Aorta (tissue), 5 donors: ENCODE results near the gene OR51V1. TPM values are rescaled to one million over a fixed set of nuclear protein-coding genes. Genes with fewer than 3 reads are reported as not detected.
"Not testable (repeated sequence)": the region's sequence is repeated elsewhere in the genome, so short reads cannot be mapped to it uniquely, and the experiment has no call there.

Experiments
- ATAC-seq: fragments of 200-7000 bp; cut with Tn5 transposase; one replicate; pipeline ENCODE4 v1.9.1; 2022; ENCODE audit warnings: moderate library complexity; ENCODE audit not compliant: low FRiP score
- DNase-seq, 2 donors: peaks; one replicate each; pipeline ENCODE4 v3.0.0-alpha.2; 2020
- H3K27ac ChIP-seq, 2 donors: one replicate each; pipeline ENCODE4 v1.5.1; 2013; ENCODE audit warnings: low read length in 2 of 2, mild to moderate bottlenecking in 2 of 2, moderate library complexity in 2 of 2, control low read depth in 1 of 2, inconsistent platforms in 1 of 2, low read depth in 1 of 2
- H3K27me3 ChIP-seq, 2 donors: one replicate each; pipeline ENCODE4 v1.6.1; 2013; ENCODE audit warnings: control low read depth in 1 of 2, low read length in 1 of 2, mild to moderate bottlenecking in 1 of 2, moderate library complexity in 1 of 2; ENCODE audit not compliant: insufficient read depth in 2 of 2, control insufficient read depth in 1 of 2
- H3K36me3 ChIP-seq, 2 donors: one replicate each; pipeline ENCODE4 v1.6.1; 2013; ENCODE audit warnings: control low read depth in 1 of 2, low read length in 1 of 2, mild to moderate bottlenecking in 1 of 2; ENCODE audit not compliant: insufficient read depth in 2 of 2, control insufficient read depth in 1 of 2
- H3K4me1 ChIP-seq, 2 donors: one replicate each; pipeline ENCODE4 v1.6.1; 2013; ENCODE audit warnings: low read length in 2 of 2, control low read depth in 1 of 2, mild to moderate bottlenecking in 1 of 2, moderate library complexity in 1 of 2; ENCODE audit not compliant: insufficient read depth in 2 of 2, control insufficient read depth in 1 of 2
- H3K4me3 ChIP-seq, 2 donors: one replicate each; pipeline ENCODE4 v1.5.1; 2013; ENCODE audit warnings: low read length in 2 of 2, control low read depth in 1 of 2, mild to moderate bottlenecking in 1 of 2
- H3K9me3 ChIP-seq: one replicate; pipeline ENCODE4 v1.6.1; 2013; ENCODE audit warnings: mild to moderate bottlenecking, low read length; ENCODE audit not compliant: control insufficient read depth
- WGBS, 2 donors: extraction: QIAGEN DNeasy Blood & Tissue Kit; methylation state at CpG; one replicate each; pipeline ENCODE4 v1.1.7; 2013; 5-methylcytosine and 5-hydroxymethylcytosine counted together
- intact Hi-C, 2 donors: fragments of 100-400 bp; cut with DNase I; formaldehyde crosslinking; loops; one replicate each; pipeline versions ENCODE4 v1.14.2 to v1.15.0; 2022
- long read RNA-seq, 2 donors: library from polyadenylated mRNA; unstranded; transcript quantifications; one replicate each; pipeline ENCODE4 v2.0.0, GENCODE V29; 2020 to 2021
- polyA plus RNA-seq, 2 donors: library from polyadenylated mRNA; stranded (reverse); fragments of 200-250 nt; gene quantifications; one replicate each; pipeline ENCODE4 v1.2.3, GENCODE V29; 2013
- total RNA-seq, 2 donors: library from RNA; stranded (reverse); fragmentation: NEBNext Ultra II Directional; extraction: Animal tissue kit (Norgen Biotek cat#: 25700); gene quantifications; one replicate each; pipeline ENCODE4 v1.2.1, GENCODE V29; 2021
- donor health status: healthy with polysubstance abuse.
- donor health status: Bipolar disorder and iron deficiency.
- donor health status: DM: no; HTN: no; CAD: no.
- donor health status: DM: no; HTN: no; CAD: no.
- donor health status: DM: yes; HTN: yes; CAD: no.

OR51V1 gene
- not detected for total RNA-seq
- polyA plus RNA-seq, result not detected
- long read RNA-seq, donor 1, result 0 reads
- long read RNA-seq, donor 2, result 0 reads

GRCh38 chr11:5200582-5200981 is at the start of gene OR51V1:
OR51V1 (minus strand) TSS chr11:5200682; CDS start chr11:5200682, 0 bp downstream.
- WGBS, 2 donors, result 55 to 61% methylated on average over 1 of the region's 1 CpG
- H3K4me1 ChIP-seq, result no peaks in the 10 kb centered on the region
- intact Hi-C loops, result no loop called here
- H3K36me3 ChIP-seq, result no peaks in the 10 kb centered on the region
- H3K9me3 ChIP-seq, result no peaks in the 10 kb centered on the region
- H3K4me3 ChIP-seq, result no peak within 1 kb of the TSS
- no peak for DNase-seq
- ATAC-seq, result no peak
- H3K27me3 ChIP-seq, result no peaks in the 10 kb centered on the region
- H3K27ac ChIP-seq, result no peak within 1 kb of the TSS

GRCh38 chr11:5249807-5250396 is 49.4 kb upstream of the OR51V1 start, which contains the start of gene HBG1:
HBG1 (minus strand) TSS chr11:5249857; CDS start chr11:5249804, 53 bp downstream.
- H3K36me3 ChIP-seq, intact Hi-C loops: not testable (repeated sequence)

DNA sequence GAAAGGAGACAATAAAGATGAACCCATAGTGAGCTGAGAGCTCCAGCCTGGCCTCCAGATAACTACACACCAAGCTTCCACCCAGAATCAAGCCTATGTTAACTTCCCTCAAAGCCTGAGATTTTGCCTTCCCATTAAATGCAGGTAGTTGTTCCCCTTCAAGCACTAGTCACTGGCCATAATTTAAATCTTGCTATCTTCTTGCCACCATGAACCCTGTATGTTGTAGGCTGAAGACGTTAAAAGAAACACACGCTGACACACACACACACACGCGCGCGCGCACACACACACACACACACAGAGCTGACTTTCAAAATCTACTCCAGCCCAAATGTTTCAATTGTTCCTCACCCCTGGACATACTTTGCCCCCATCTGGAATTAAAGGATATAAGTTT is 48.0 kb upstream of the OR51V1 start:
- H3K27ac ChIP-seq, H3K27me3 ChIP-seq, intact Hi-C loops, H3K9me3 ChIP-seq, ATAC-seq, DNase-seq, H3K4me1 ChIP-seq, H3K36me3 ChIP-seq, H3K4me3 ChIP-seq: not testable (repeated sequence)
- 23 to 79% methylated on average over 7 of the region's 7 CpGs for WGBS, 2 donors

More at GRCh38 chr11:5249807-5250396, 49.4 kb upstream of the OR51V1 start, which contains the start of gene HBG1:
- DNase-seq, H3K4me1 ChIP-seq, H3K27me3 ChIP-seq, ATAC-seq, H3K4me3 ChIP-seq, H3K27ac ChIP-seq, H3K9me3 ChIP-seq: not testable (repeated sequence)
- WGBS, 2 donors, result 56 to 65% methylated on average over 3 of the region's 9 CpGs

DNA sequence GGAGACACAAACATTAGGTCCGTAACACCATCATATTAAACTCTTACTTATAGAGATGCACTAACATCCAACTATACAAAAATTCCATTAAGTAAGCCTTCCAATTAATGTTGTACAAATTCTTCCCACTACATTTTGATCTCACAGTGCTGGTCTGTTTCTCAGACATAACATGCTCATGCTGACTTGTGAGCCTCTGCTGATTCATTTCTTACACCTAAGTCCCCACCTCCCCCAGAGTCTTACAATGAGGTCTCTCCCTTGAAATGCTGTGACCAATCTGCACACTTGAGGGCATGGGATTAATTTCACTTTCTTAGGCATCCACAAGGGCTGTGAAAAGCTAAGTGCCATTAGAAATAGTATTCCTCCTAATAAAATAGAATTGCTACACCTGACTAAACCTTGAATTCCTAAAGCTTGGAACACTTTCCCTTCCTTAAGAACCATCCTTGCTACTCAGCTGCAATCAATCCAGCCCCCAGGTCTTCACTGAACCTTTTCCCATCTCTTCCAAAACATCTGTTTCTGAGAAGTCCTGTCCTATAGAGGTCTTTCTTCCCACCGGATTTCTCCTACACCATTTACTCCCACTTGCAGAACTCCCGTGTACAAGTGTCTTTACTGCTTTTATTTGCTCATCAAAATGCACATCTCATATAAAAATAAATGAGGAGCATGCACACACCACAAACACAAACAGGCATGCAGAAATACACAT is 47.1 kb upstream of the OR51V1 start:
- DNase-seq (no peak), ATAC-seq (no peak)
- Histone ChIP-seq H3K27me3 (peaks cover 0 to 2% of the 10 kb centered on the region in 2 donors), H3K4me3 (no peak overlapping the region), H3K27ac (no peak overlapping the region), H3K36me3 (no peaks in the 10 kb centered on the region), H3K4me1 (no peaks in the 10 kb centered on the region), H3K9me3 (peaks cover 2% of the 10 kb centered on the region)
- 83 to 85% methylated on average over 3 of the region's 3 CpGs for WGBS, 2 donors
- intact Hi-C loops, result no loop called here

- ATAC-seq, result no peak
Observed at GRCh38 chr11:5246772-5247471, 46.4 kb upstream of the OR51V1 start.

DNA sequence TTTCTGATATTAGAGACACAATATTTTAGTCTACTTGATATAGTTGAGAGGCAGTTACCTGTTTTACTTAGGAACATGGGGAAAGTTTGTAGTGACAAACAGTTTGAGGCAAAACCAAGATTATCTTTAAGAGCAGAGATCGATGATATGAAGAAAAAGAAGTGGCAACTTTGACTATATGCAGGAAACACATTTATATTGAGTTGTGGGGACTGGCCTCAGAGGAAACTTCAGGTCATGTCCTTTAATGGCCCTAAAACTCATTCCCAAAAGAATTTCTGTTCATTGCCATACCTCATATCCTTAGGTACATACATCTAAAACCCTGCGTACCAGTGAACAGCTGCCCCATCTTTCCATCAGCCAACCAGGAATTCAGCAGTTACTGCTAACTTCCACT is 44.7 kb upstream of the OR51V1 start:
- Histone ChIP-seq H3K27me3 (peaks cover 0 to 2% of the 10 kb centered on the region in 2 donors), H3K36me3 (no peaks in the 10 kb centered on the region), H3K4me1 (no peaks in the 10 kb centered on the region), H3K27ac (no peak overlapping the region), H3K9me3 (peaks cover 2% of the 10 kb centered on the region), H3K4me3 (no peak overlapping the region)
- intact Hi-C loops, result no loop called here
- ATAC-seq (no peak), DNase-seq (no peak)
- 77 to 93% methylated on average over 2 of the region's 2 CpGs for WGBS, 2 donors

More at GRCh38 chr11:5246772-5247471, 46.4 kb upstream of the OR51V1 start:
- H3K4me3 ChIP-seq, result no peak overlapping the region
- H3K27ac ChIP-seq, result no peak overlapping the region
- no peaks in the 10 kb centered on the region for H3K36me3 ChIP-seq
- no peaks in the 10 kb centered on the region for H3K4me1 ChIP-seq
- no peak for DNase-seq
- 70 to 74% methylated on average over 6 of the region's 6 CpGs for WGBS, 2 donors
- peaks cover 2% of the 10 kb centered on the region for H3K9me3 ChIP-seq
- intact Hi-C loops, result no loop called here
- peaks cover 0 to 2% of the 10 kb centered on the region in 2 donors for H3K27me3 ChIP-seq

DNA sequence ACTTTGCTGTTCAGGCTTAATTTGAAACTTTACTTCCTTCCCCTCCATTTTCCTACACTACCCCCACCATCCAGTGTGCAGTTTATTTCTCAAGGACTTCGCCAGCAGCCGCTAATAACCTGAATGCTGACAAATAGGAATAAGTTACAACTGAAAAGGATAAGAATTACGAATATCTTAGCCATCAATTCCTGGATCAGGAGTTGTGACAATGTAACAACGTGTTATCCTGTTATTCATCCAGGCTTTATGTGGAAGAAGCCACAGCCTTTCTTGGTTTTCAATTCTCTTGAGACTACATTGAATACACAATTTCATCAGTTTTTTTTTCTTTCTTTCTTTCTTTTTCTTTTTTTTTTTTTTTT is 43.3 kb upstream of the OR51V1 start:
- intact Hi-C loops, result no loop called here
- H3K27ac ChIP-seq, result no peak overlapping the region
- H3K27me3 ChIP-seq, result peaks cover 0 to 2% of the 10 kb centered on the region in 2 donors
- no peak for DNase-seq
- H3K9me3 ChIP-seq, result peaks cover 2% of the 10 kb centered on the region
- no peaks in the 10 kb centered on the region for H3K36me3 ChIP-seq
- no peak for ATAC-seq
- H3K4me3 ChIP-seq, result no peak overlapping the region
- H3K4me1 ChIP-seq, result no peaks in the 10 kb centered on the region
- WGBS, 2 donors, result 75 to 79% methylated on average over 4 of the region's 4 CpGs

DNA sequence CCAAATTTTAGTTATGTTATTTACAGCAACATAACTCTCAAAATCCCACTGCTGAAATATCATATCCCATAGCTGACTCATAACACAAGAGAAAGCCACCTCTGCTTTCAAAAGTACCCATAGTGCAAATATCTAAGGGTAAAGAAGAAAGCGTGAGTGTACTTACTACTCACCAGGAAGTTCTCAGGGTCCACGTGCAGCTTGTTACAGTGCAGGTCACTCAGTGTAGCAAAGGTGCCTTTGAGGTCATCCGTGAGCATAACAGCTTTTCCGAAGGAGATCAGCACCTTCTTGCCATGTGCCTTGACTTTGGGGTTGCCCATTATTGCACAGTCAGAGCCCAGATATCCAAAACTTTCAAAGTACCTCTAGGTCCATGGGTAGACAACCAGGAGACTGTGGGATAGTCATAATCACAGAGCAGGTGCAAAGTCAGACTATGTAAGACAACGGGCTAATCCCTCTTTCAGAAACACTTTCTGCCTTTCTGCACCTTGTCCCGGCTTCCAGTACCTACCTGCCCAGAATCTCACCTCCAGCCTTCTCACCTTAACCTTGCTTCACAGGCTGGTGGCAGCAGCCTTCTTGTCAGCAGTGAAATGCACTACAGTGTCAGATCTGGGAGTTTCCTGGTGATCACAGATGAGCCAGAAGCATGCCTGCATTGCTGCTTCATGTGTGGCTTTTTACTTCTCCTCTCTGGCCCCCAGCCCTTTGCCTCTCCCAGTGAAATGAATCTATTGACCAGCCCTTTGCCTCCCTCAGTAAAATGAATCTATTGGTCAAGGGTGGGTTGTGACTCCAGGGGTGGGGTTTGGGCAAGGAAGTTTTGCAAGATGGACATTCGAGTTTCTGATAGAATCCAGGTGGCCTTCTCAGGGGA is 42.7 kb upstream of the OR51V1 start:
- 68 to 71% methylated on average over 7 of the region's 7 CpGs for WGBS, 2 donors
- H3K36me3 ChIP-seq, result no peaks in the 10 kb centered on the region
- DNase-seq (no peak), ATAC-seq (no peak)
- H3K4me1 ChIP-seq, result no peaks in the 10 kb centered on the region
- peaks cover 2% of the 10 kb centered on the region for H3K9me3 ChIP-seq
- H3K27me3 ChIP-seq, result peaks cover 0 to 2% of the 10 kb centered on the region in 2 donors
- no peak overlapping the region for H3K27ac ChIP-seq
- intact Hi-C loops, result no loop called here
- no peak overlapping the region for H3K4me3 ChIP-seq
